Colonic mucosa (tissue), 4 donors: Measurements from ENCODE around the gene CHST10. TPM values are rescaled to one million over a fixed set of nuclear protein-coding genes. Genes with fewer than 3 reads are reported as not detected.
"Not testable (repeated sequence)": the region's sequence is repeated elsewhere in the genome, so short reads cannot be mapped to it uniquely, and the experiment has no call there.

Experiments
- DNase-seq: peaks from one replicate; pipeline ENCODE4 v3.0.0-alpha.2; 2020
- H3K27ac ChIP-seq: fragments of 200-600 bp; one replicate; pipeline ENCODE4 v1.8.0; 2021
- H3K27me3 ChIP-seq: fragments of 200-600 bp; one replicate; pipeline ENCODE4 v1.8.0; 2021
- H3K36me3 ChIP-seq: fragments of 200-600 bp; one replicate; pipeline ENCODE4 v1.8.0; 2021
- H3K4me1 ChIP-seq: fragments of 200-600 bp; one replicate; pipeline ENCODE4 v1.8.0; 2021; ENCODE audit warnings: mild to moderate bottlenecking
- H3K4me3 ChIP-seq: fragments of 200-600 bp; one replicate; pipeline ENCODE4 v1.8.0; 2021
- H3K9ac ChIP-seq, 2 donors: one replicate each; pipeline ENCODE4 v1.7.0; 2013; ENCODE audit warnings: control low read depth in 2 of 2, low read depth in 2 of 2, low read length in 2 of 2
- H3K9me3 ChIP-seq: fragments of 200-600 bp; one replicate; pipeline ENCODE4 v1.8.0; 2021
- CTCF ChIP-seq: fragments of 200-600 bp; IDR thresholded peaks from one replicate; pipeline ENCODE4 v1.8.0; 2022; ENCODE audit warnings: antibody characterized with exemption, mild to moderate bottlenecking
- intact Hi-C: fragments of 100-400 bp; cut with DNase I; formaldehyde crosslinking; loops from one replicate; pipeline ENCODE4 v1.14.1; 2022
- total RNA-seq, 2 donors: library from RNA; stranded (reverse); fragmentation: NEBNext Ultra II Directional in 1 of 2; extraction: Animal tissue kit (Norgen Biotek cat#: 25700) in 1 of 2; gene quantifications; one replicate each; pipeline ENCODE4 v1.2.1, GENCODE V29; 2021
- donor health status: healthy.
- donor health status: DM: no; HTN: no; CAD: no.
- donor health status: DM: no; HTN: no; CAD: no.

The CHST10 gene
- 1 to 10 TPM in 1 of 2 donors, under 1 TPM in 1; 0.44 to 1.6 TPM for total RNA-seq

- Histone ChIP-seq H3K4me1 (no peaks in the 10 kb centered on the region), H3K4me3 (peak within 1 kb of the TSS; percentile 46), H3K36me3 (no peaks in the 10 kb centered on the region), H3K9me3 (no peaks in the 10 kb centered on the region), H3K27me3 (peaks cover 6% of the 10 kb centered on the region), H3K27ac (peak within 1 kb of the TSS; percentile 23), H3K9ac (peak within 1 kb of the TSS; percentile 21 to 65)
- peak; percentile 24 for DNase-seq
- intact Hi-C loops = no loop called here
- TF ChIP-seq CTCF = no peak
Measured at GRCh38 chr2:100416935-100417710, at the start of gene CHST10. CHST10 (minus strand) TSS chr2:100417668; CDS start chr2:100406675, 10,993 bp downstream.

- TF ChIP-seq CTCF = no peak
- no peaks in the 10 kb centered on the region for H3K36me3 ChIP-seq
- no peak for DNase-seq
- H3K4me3 ChIP-seq = no peak overlapping the region
- no peaks in the 10 kb centered on the region for H3K27me3 ChIP-seq
- intact Hi-C loops = no loop called here
- no peaks in the 10 kb centered on the region for H3K4me1 ChIP-seq
- no peaks in the 10 kb centered on the region for H3K9me3 ChIP-seq
- no peak overlapping the region for H3K9ac ChIP-seq
- no peak overlapping the region for H3K27ac ChIP-seq
Measured at GRCh38 chr2:100460904-100461530, 43.5 kb upstream of the CHST10 start.

GRCh38 chr2:100456357-100456756 is 38.9 kb upstream of the CHST10 start:
- H3K9ac ChIP-seq, H3K36me3 ChIP-seq, H3K9me3 ChIP-seq, H3K27me3 ChIP-seq, H3K4me3 ChIP-seq, intact Hi-C loops, H3K27ac ChIP-seq, DNase-seq, H3K4me1 ChIP-seq: not testable (repeated sequence)

- no peak overlapping the region for H3K27ac ChIP-seq
- no peak overlapping the region for H3K9ac ChIP-seq
- intact Hi-C loops = no loop called here
- no peaks in the 10 kb centered on the region for H3K9me3 ChIP-seq
- no peak for TF ChIP-seq CTCF
- H3K4me1 ChIP-seq = no peaks in the 10 kb centered on the region
- no peak overlapping the region for H3K4me3 ChIP-seq
- no peaks in the 10 kb centered on the region for H3K36me3 ChIP-seq
- no peak for DNase-seq
- no peaks in the 10 kb centered on the region for H3K27me3 ChIP-seq
Measured at GRCh38 chr2:100453853-100454252, 36.4 kb upstream of the CHST10 start.

GRCh38 chr2:100451734-100452133 is 34.3 kb upstream of the CHST10 start:
- Histone ChIP-seq H3K36me3 (no peaks in the 10 kb centered on the region), H3K27ac (no peak overlapping the region), H3K9ac (no peak overlapping the region), H3K27me3 (no peaks in the 10 kb centered on the region), H3K9me3 (no peaks in the 10 kb centered on the region), H3K4me3 (no peak overlapping the region), H3K4me1 (no peaks in the 10 kb centered on the region)
- TF ChIP-seq CTCF = no peak
- intact Hi-C loops = no loop called here
- no peak for DNase-seq

GRCh38 chr2:100451092-100451491 is 33.6 kb upstream of the CHST10 start:
- H3K4me1 ChIP-seq = no peaks in the 10 kb centered on the region
- H3K27me3 ChIP-seq = no peaks in the 10 kb centered on the region
- no peaks in the 10 kb centered on the region for H3K9me3 ChIP-seq
- intact Hi-C loops = no loop called here
- H3K9ac ChIP-seq = no peak overlapping the region
- DNase-seq = no peak
- H3K36me3 ChIP-seq = no peaks in the 10 kb centered on the region
- H3K4me3 ChIP-seq = no peak overlapping the region
- no peak overlapping the region for H3K27ac ChIP-seq
- no peak for TF ChIP-seq CTCF
